ENCODE measurements around the gene GGA2.

Gene GGA2

DNA sequence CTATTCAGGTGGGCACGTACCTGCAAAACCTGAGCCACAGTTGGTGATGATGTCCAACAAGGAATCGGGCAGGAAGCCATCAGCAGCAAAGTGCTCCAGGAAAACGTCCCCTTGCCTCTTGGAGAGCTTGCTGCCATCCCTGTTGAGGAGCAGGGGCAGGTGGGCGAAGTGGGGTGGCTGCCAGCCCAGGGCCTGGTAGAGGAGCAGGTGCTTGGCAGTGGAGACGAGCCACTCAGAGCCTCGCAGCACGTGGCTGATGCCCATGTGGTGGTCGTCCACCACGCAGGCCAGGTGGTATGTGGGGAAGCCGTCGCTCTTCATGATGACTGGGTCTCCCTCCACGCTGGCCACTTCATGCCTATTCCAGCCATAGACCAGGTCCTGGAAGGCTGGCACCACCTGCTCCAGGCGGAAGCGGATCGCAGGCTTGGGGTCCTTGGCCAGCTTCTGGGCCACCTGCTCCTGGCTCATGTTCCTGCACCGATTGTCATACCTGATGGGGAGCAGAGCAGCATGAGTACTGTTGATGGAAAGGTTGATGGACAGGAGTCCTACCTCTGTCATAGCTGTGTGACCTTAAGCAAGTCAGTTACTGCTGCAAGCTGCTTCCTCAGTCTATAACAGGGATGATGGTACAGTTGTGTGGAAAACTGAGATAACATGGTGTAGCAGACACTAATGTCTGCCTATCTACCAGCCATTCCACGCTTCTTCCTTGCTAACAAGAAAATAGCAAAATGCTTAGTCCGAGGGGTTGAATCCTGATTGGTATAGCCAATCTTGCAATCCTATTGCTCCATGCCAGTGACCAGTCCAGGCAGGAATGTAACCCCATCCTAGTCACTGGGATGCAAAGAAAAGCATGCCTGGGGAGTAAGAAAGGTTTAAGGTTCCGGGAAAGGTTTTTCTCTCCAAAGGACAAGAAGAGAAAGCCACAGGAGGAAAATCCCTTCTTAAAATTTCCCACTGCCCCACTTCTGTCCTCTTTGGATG, 24.9 kb upstream of the GGA2 start:
- DNase-seq (ENCODE audit: low read depth): no peak
- no peak overlapping the region for H3K4me3 ChIP-seq (ENCODE audit: low read depth, low read length)
- TF ChIP-seq, protein P1, sequence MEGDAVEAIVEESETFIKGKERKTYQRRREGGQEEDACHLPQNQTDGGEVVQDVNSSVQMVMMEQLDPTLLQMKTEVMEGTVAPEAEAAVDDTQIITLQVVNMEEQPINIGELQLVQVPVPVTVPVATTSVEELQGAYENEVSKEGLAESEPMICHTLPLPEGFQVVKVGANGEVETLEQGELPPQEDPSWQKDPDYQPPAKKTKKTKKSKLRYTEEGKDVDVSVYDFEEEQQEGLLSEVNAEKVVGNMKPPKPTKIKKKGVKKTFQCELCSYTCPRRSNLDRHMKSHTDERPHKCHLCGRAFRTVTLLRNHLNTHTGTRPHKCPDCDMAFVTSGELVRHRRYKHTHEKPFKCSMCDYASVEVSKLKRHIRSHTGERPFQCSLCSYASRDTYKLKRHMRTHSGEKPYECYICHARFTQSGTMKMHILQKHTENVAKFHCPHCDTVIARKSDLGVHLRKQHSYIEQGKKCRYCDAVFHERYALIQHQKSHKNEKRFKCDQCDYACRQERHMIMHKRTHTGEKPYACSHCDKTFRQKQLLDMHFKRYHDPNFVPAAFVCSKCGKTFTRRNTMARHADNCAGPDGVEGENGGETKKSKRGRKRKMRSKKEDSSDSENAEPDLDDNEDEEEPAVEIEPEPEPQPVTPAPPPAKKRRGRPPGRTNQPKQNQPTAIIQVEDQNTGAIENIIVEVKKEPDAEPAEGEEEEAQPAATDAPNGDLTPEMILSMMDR (IDR thresholded peaks at IDR 0.05; ENCODE audit: control insufficient read depth, extremely low read depth, insufficient read depth): no peak

DNA sequence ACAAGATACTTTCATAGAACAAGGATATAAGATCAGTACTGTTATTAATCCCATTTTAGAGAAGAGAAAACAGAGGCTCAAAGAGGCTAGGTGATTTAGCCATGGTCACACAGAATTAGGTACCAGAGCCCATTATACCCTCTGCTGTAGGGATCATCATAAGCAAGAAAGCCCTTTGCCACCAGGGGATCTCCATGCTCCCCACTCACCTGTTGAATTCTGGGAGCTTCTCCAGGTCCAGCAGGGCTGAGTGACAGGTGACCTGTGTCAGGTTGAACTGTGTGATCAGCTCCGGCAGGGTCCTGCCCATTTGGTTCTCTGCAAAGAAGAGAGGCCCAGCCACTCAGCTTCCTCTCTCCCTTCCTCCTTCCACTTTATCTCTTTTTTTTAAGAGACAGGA, 22.2 kb upstream of the GGA2 start:
- no peak for DNase-seq (ENCODE audit: low read depth)
- TF ChIP-seq, protein P1 (IDR thresholded peaks at IDR 0.05; ENCODE audit: control insufficient read depth, extremely low read depth, insufficient read depth): no peak
- no peak overlapping the region for H3K4me3 ChIP-seq (ENCODE audit: low read depth, low read length)

DNA sequence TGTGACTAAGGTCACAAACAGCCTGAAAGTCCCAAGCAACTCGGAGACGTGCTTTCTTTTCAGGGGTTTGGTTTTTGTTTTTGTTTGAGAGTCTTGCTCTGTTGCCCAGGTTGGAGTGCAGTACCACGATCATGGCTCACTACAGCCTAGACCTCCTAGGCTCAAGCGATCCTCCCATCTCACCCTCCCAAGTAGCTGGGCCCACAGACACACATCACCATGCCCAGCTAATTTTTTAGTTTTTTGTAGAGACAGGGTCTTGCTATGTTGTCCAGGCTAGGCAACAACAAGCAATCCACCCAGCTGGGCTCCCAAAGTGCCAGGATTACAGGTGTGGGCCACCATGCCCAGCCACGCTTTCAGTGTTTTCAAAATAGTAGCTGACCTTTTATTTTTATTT, 19.8 kb upstream of the GGA2 start:
- TF ChIP-seq, protein P1 (IDR thresholded peaks at IDR 0.05; ENCODE audit: control insufficient read depth, extremely low read depth, insufficient read depth): no peak
- no peak overlapping the region for H3K4me3 ChIP-seq (ENCODE audit: low read depth, low read length)
- no peak for DNase-seq (ENCODE audit: low read depth)

DNA sequence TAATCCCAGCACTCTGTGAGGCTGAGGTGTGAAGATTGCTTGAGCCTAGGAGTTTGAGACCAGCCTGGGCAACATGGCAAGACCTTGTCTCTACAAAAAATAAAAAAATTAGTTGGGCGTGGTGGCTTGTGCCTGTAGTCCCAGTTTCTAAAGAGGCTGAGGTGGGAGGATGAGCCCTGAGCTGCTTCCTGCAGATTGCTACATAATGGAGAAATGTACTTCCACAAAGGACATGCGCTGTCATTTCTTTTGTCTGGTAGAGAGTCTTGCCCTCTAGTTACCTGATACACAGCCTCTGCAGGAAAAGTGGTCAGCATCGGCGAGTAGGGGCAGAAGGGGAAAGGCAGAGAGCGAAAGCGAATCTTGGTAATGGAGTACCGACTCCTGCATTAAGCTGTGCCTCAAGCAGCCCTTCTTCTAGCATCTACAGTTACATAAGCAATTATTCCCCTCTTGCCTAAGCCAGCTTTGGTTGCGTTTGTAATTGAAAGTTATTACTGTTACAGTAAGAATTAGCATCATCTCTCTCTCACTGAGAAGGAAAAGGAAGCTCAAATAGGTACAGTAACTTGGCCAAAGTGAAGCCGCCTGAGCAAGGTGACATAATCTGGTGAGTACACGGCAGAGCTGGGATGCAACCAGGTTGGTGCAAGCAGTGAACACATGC, 18.5 kb upstream of the GGA2 start:
- no peak overlapping the region for H3K4me3 ChIP-seq (ENCODE audit: low read depth, low read length)
- TF ChIP-seq, protein P1 (IDR thresholded peaks at IDR 0.05; ENCODE audit: control insufficient read depth, extremely low read depth, insufficient read depth): no peak
- DNase-seq (ENCODE audit: low read depth): no peak

DNA sequence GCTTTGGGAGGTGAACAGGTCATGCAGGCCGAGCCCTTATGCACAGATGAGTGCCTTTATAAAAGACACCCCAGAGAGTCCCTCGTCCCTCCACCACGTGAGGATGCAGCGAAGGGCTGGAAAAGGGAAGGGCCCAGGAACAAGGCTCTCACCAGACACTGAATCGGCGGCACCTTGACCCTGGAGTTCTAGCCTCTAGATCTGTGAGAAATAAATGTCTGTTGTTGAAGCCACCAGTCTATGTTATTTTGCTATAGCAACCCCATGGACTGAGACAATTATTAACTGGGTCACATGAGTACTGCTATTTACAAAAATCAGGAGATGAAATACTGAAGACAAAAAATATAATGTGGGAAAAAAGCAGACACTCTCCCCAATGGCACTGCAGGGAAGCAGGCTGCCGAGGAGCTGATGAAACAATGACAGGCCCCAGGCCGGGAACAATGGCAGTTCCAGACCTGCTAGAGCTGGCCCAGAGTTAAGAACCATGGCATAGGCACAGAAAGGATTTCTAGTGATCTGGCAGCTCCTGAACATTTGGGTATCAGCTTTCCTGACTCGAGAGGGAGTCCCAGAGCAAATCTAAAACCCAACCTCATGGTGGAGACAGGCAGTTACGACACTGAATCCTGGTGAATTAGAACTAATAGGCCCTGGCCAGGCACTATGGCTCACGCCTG, 17.8 kb upstream of the GGA2 start:
- no peak overlapping the region for H3K4me3 ChIP-seq (ENCODE audit: low read depth, low read length)
- TF ChIP-seq, protein P1 (IDR thresholded peaks at IDR 0.05; ENCODE audit: control insufficient read depth, extremely low read depth, insufficient read depth): no peak
- DNase-seq (ENCODE audit: low read depth): no peak

DNA sequence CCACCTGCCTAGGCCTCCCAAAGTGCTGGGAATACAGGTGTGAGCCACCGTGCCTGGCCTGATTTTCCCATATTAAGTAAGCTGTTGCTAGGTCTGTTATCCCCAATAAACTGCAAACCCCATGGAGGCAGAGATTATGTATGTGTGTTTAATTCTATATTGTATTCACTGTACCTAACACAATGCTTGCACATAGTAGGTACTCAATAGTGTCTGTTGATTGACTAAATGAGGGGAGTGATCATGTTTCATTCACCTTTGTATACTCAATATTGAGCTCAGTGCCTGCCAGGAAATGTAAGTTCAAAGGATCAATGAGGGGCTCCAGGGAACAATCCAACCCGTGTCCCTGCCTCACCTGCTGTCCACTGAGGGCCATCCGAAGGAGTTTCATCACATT, 14.6 kb upstream of the GGA2 start:
- no peak overlapping the region for H3K4me3 ChIP-seq (ENCODE audit: low read depth, low read length)
- no peak for DNase-seq (ENCODE audit: low read depth)
- TF ChIP-seq, protein P1 (IDR thresholded peaks at IDR 0.05; ENCODE audit: control insufficient read depth, extremely low read depth, insufficient read depth): no peak
